ENCODE data around the gene MAZ. TPM values are rescaled to one million over a fixed set of nuclear protein-coding genes. Genes with fewer than 3 reads are reported as not detected.

MAZ gene
- total RNA-seq, 6 experiments from 2014 or later = 148 to 178 (median 165) TPM

DNA sequence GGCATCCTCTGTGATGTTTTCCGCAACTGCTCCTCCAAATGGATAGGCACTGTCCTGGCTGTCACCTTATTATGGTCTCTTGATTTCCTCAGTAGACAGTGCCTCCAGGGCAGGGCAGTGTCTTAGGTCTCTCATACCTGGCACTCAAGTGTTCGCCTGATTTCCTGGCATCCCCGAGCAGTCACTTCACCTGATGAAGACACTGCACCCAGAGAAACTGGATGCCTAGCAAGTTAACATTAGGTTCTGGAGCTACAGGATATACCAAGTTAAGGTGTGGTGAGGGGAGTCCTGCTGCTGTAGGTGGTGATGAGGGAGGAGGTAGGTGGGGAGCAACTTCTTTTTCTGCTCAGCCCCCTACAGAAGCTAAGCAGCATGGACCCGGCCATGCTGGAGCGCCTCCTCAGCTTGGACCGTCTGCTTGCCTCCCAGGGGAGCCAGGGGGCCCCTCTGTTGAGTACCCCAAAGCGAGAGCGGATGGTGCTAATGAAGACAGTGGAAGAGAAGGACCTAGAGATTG is 3.9 kb upstream of the MAZ start:
- Mint-ChIP-seq H3K27ac (peak overlapping the region; percentile 37), H3K36me3 (ENCODE audit: low read depth) (peaks cover 5% of the 10 kb centered on the region; the same call in 1 of the 2 replicates), H3K4me1 (ENCODE audit: low read depth) (peaks cover 26% of the 10 kb centered on the region), H3K9me3 (no peaks in the 10 kb centered on the region), H3K4me3 (no peak overlapping the region), H3K27me3 (ENCODE audit: insufficient read depth) (no peaks in the 10 kb centered on the region; the same call in 1 of the 2 replicates)
- TF ChIP-seq, protein P1, sequence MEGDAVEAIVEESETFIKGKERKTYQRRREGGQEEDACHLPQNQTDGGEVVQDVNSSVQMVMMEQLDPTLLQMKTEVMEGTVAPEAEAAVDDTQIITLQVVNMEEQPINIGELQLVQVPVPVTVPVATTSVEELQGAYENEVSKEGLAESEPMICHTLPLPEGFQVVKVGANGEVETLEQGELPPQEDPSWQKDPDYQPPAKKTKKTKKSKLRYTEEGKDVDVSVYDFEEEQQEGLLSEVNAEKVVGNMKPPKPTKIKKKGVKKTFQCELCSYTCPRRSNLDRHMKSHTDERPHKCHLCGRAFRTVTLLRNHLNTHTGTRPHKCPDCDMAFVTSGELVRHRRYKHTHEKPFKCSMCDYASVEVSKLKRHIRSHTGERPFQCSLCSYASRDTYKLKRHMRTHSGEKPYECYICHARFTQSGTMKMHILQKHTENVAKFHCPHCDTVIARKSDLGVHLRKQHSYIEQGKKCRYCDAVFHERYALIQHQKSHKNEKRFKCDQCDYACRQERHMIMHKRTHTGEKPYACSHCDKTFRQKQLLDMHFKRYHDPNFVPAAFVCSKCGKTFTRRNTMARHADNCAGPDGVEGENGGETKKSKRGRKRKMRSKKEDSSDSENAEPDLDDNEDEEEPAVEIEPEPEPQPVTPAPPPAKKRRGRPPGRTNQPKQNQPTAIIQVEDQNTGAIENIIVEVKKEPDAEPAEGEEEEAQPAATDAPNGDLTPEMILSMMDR (IDR thresholded peaks at IDR 0.05) = no peak
- no peak for DNase-seq

GRCh38 chr16:29804020-29804419 is 2.3 kb upstream of the MAZ start:
- peaks cover 6% of the 10 kb centered on the region for H3K27me3 Mint-ChIP-seq (ENCODE audit: insufficient read depth)
- no peak for DNase-seq
- H3K9me3 Mint-ChIP-seq = no peaks in the 10 kb centered on the region
- peak overlapping the region; percentile 72 for H3K27ac Mint-ChIP-seq
- H3K4me3 Mint-ChIP-seq = peak overlapping the region; percentile 97
- TF ChIP-seq, protein P1 (IDR thresholded peaks at IDR 0.05) = no peak
- H3K4me1 Mint-ChIP-seq (ENCODE audit: low read depth) = peaks cover 37% of the 10 kb centered on the region
- H3K36me3 Mint-ChIP-seq (ENCODE audit: low read depth) = peaks cover 17% of the 10 kb centered on the region

DNA sequence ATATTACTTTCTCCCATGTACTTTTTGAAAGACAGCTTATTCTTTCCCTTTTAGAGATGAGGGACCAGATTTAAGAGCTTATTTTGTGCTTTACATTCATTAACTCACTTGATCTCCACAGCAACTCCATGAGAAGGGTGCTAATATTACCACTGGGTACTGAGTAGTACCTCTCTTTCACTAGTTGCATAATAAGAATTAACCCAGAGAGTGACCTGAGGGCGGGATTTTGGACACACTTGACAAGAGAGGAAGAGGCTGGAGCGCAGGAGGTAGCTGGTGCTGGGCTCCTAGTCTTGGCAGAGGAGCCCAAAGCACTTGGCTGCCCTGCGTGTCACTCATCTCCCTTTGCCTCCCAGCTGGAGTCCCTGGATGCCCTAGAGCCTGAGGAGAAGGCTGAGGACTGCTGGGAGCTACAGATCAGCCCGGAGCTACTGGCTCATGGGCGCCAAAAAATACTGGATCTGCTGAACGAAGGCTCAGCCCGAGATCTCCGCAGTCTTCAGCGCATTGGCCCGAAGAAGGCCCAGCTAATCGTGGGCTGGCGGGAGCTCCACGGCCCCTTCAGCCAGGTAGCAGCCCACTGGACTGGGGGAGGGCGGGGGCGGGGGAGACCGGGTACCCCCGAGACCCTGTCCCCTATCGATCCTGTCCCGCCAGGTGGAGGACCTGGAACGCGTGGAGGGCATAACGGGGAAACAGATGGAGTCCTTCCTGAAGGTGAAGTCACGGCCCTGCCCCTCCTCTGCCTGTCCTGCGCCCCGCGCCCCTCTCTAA is 1.7 kb upstream of the MAZ start:
- TF ChIP-seq, protein P1 (IDR thresholded peaks at IDR 0.05) = no peak
- H3K36me3 Mint-ChIP-seq (ENCODE audit: low read depth) = peaks cover 17% of the 10 kb centered on the region
- no peaks in the 10 kb centered on the region for H3K9me3 Mint-ChIP-seq
- peaks cover 6% of the 10 kb centered on the region for H3K27me3 Mint-ChIP-seq (ENCODE audit: insufficient read depth)
- H3K4me1 Mint-ChIP-seq (ENCODE audit: low read depth) = peaks cover 40% of the 10 kb centered on the region
- peak overlapping the region; percentile 99 for H3K27ac Mint-ChIP-seq
- peak overlapping the region; percentile 97 for H3K4me3 Mint-ChIP-seq
- no peak for DNase-seq

- H3K27me3 Mint-ChIP-seq (ENCODE audit: insufficient read depth) = peaks cover 6% of the 10 kb centered on the region
- TF ChIP-seq, protein P1 (IDR thresholded peaks at IDR 0.05) = peak; percentile 20; the same call in 1 of the 2 replicates
- H3K27ac Mint-ChIP-seq = peak overlapping the region; percentile 99
- peaks cover 17% of the 10 kb centered on the region for H3K36me3 Mint-ChIP-seq (ENCODE audit: low read depth)
- H3K4me1 Mint-ChIP-seq (ENCODE audit: low read depth) = peaks cover 48% of the 10 kb centered on the region
- no peaks in the 10 kb centered on the region for H3K9me3 Mint-ChIP-seq
- peak overlapping the region; percentile 97 for H3K4me3 Mint-ChIP-seq
- peak; percentile 97 for DNase-seq
These were observed 864 bp upstream of the MAZ start for GRCh38 chr16:29805232-29806098.

DNA sequence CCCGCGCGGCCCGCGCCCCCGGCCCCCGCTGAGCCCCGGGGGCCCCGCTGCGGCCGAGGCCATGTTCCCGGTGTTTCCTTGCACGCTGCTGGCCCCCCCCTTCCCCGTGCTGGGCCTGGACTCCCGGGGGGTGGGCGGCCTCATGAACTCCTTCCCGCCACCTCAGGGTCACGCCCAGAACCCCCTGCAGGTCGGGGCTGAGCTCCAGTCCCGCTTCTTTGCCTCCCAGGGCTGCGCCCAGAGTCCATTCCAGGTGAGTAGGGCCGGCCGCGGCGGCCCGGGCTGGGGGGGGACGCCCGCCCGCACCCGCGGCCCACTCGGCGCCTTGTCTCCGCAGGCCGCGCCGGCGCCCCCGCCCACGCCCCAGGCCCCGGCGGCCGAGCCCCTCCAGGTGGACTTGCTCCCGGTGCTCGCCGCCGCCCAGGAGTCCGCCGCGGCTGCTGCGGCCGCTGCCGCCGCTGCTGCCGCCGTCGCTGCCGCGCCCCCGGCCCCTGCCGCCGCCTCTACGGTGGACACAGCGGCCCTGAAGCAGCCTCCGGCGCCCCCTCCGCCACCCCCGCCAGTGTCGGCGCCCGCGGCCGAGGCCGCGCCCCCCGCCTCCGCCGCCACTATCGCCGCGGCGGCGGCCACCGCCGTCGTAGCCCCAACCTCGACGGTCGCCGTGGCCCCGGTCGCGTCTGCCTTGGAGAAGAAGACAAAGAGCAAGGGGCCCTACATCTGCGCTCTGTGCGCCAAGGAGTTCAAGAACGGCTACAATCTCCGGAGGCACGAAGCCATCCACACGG is 504 bp downstream of the MAZ start:
- TF ChIP-seq, protein P1 (IDR thresholded peaks at IDR 0.05) = no peak
- Mint-ChIP-seq H3K4me1 (ENCODE audit: low read depth) (peaks cover 62% of the 10 kb centered on the region), H3K27ac (peak overlapping the region; percentile 90), H3K27me3 (ENCODE audit: insufficient read depth) (peaks cover 6% of the 10 kb centered on the region), H3K4me3 (peak overlapping the region; percentile 94), H3K36me3 (ENCODE audit: low read depth) (peaks cover 12% of the 10 kb centered on the region), H3K9me3 (no peaks in the 10 kb centered on the region)
- no peak for DNase-seq
